Activated naive CD4-positive, alpha-beta T cell treated with Interleukin-2 at 50 U/mL for 16 hours (primary cell): Measurements from ENCODE around the gene RTEL1.

Source experiments
- DNase-seq: peaks from one replicate; pipeline ENCODE4 v3.0.0-alpha.2; 2020

Gene RTEL1

GRCh38 chr20:63732118-63733095 lies 74.3 kb downstream of the RTEL1 start:
- no peak for DNase-seq

GRCh38 chr20:63733117-63733516 lies 75.0 kb downstream of the RTEL1 start:
- no peak for DNase-seq

GRCh38 chr20:63733579-63734081 lies 75.5 kb downstream of the RTEL1 start:
- DNase-seq, result no peak

- DNase-seq, result no peak
These were observed 76.2 kb downstream of the RTEL1 start for GRCh38 chr20:63734111-63734945.

GRCh38 chr20:63734946-63735858 lies 77.1 kb downstream of the RTEL1 start:
- no peak for DNase-seq

GRCh38 chr20:63735859-63736718 lies 78.0 kb downstream of the RTEL1 start, which contains the start of gene LIME1:
LIME1 (plus strand) TSS chr20:63736664; CDS start chr20:63737550, 886 bp downstream.
- DNase-seq, result peak; percentile 69

- DNase-seq, result peak; percentile 56
These were observed 79.0 kb downstream of the RTEL1 start for GRCh38 chr20:63736893-63737694.

GRCh38 chr20:63737695-63737944 lies 79.5 kb downstream of the RTEL1 start:
- DNase-seq, result no peak

- DNase-seq, result peak; percentile 44
These were observed 80.0 kb downstream of the RTEL1 start for GRCh38 chr20:63737945-63738686.

- peak; percentile 28 for DNase-seq
These were observed 80.6 kb downstream of the RTEL1 start for GRCh38 chr20:63738687-63739129.

GRCh38 chr20:63739130-63740069 lies 81.3 kb downstream of the RTEL1 start, which contains the start of gene SLC2A4RG:
SLC2A4RG (plus strand) TSS chr20:63739776; CDS start chr20:63739913, 137 bp downstream.
- peak; percentile 63 for DNase-seq

GRCh38 chr20:63740070-63740626 lies 82.0 kb downstream of the RTEL1 start:
- peak; percentile 55 for DNase-seq

GRCh38 chr20:63740627-63741353 lies 82.7 kb downstream of the RTEL1 start:
- DNase-seq, result peak; percentile 33

- DNase-seq, result no peak
These were observed 83.2 kb downstream of the RTEL1 start for GRCh38 chr20:63741354-63741675.

- no peak for DNase-seq
These were observed 83.7 kb downstream of the RTEL1 start for GRCh38 chr20:63741676-63742380.

- DNase-seq, result no peak
These were observed 84.4 kb downstream of the RTEL1 start for GRCh38 chr20:63742381-63743024.
